Keratinocyte (primary cell): ENCODE measurements around the gene EXOC4.

ENCODE experiments used
- CTCF ChIP-seq, 3 experiments: IDR thresholded peaks in 1 of 3; conservative IDR thresholded peaks in 1 of 3; optimal IDR thresholded peaks in 1 of 3; 2 replicates in 2 of 3; 3 replicates in 1 of 3; pipeline versions ENCODE3 to v1.5.1; 2011; ENCODE audit warnings: low read length in 3 of 3, mild to moderate bottlenecking in 3 of 3, moderate library complexity in 2 of 3, control low read depth in 1 of 3, inconsistent platforms in 1 of 3; ENCODE audit not compliant: insufficient read depth in 2 of 3; ENCODE audit errors: extremely low read depth in 1 of 3
- EZH2 ChIP-seq: IDR thresholded peaks from one replicate; pipeline ENCODE4 v1.6.1; 2012; ENCODE audit warnings: inconsistent platforms, mild to moderate bottlenecking, low read length, moderate library complexity

GRCh38 chr7:133550811-133551210 lies 297.9 kb downstream of the EXOC4 start:
- no peak for TF ChIP-seq CTCF (optimal IDR thresholded peaks at IDR 0.05 in 1 of 3, IDR thresholded peaks at IDR 0.05 in 1 of 3, conservative IDR thresholded peaks at IDR 0.05 in 1 of 3; ENCODE audit: extremely low read depth in 1 of 3, insufficient read depth in 2 of 3, low read length in 3 of 3)
- TF ChIP-seq EZH2, result no peak
